ENCODE measurements around the gene RFX2.
A peak's percentile ranks its signal among the peaks of the same experiment; 100 is the strongest.
"Not testable (repeated sequence)": the region's sequence is repeated elsewhere in the genome, so short reads cannot be mapped to it uniquely, and the experiment has no call there.

The RFX2 gene

GRCh38 chr19:6110360-6110977 lies at the start of gene RFX2:
TSS of gene RFX2 (minus strand) at chr19:6110500. CDS start at chr19:6047496, 63,004 bp downstream.
- DNase-seq = peak; percentile 99

DNA sequence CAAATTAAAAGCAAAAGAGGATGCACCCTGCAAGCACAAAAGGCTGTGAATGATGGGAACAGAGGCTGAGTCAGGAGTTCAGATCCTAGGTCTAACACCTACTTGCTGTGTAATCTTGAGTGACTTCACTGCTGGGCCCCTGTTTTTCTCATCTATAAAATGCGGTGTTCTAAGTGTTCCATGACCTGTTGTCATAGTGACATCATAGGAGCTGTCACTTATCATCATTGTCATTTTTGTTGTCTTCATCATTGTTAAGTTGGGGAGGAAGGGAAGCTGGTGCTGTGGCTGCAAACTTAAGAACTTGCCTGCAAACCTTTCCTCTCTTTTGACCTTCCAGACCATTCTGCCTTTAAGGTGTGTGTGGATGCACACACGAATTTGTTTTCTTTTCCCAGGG lies 45.7 kb upstream of the RFX2 start:
- no peak for DNase-seq

- no peak for DNase-seq
Observed at GRCh38 chr19:6150289-6150688, 40.0 kb upstream of the RFX2 start.

DNA sequence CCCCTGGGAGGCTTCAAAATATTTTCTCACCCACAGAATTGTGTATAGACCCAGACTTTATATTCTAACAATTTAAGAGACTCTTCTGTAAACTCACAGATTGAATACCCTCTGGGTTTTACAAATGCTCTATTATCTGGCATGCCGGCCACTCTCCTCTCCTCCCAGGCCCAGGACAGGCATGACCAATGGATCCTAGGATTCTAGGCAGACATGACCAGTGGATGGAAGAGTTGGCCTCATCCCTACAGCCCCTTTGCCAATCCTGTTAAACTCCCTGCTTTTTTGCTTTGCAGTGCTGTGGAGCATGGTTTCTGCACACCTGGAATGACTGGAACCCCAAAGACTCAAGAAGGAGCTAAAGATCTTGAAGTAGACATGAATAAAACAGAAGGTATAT lies 30.9 kb upstream of the RFX2 start:
- DNase-seq = no peak

- no peak for DNase-seq
Observed at GRCh38 chr19:6138511-6138910, 28.2 kb upstream of the RFX2 start.

GRCh38 chr19:6138066-6138465 lies 27.8 kb upstream of the RFX2 start:
- DNase-seq = peak; percentile 25

DNA sequence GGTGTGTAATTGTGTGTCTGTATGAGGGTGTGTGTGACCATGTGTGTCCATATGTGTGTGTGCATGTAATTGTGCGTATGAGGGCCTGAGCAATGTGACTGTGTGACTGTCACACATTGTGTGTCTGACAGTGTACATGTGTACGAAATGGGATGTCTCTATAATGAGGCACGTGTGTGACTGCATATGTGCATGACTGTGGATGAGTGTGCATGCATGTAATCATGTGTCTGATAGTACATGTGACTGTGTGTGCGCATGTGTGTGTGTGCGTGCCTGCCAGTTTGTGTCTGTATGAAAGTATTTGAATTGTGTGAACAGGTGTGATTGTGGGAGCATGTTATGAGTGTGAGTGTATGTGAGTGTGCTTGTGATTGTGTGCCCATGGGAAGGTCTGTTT lies 22.9 kb upstream of the RFX2 start:
- no peak for DNase-seq

DNA sequence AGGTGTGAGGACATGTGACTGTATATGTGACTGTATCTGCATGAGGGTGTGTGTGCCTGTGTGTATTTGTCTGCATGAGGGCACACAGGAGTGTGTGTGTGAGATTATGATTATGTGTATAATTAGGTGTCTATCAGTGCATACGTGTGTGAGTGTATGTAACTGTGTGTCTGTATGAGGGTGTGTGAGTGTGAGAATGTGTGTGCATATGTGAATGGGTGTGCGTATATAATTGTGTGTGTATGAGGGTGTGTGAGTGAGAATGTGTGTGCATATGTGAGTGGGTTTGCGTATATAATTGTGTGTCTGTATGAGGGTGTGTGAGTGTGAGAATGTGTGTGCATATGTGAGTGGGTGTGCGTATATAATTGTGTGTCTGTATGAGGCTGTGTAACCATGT lies 22.2 kb upstream of the RFX2 start:
- no peak for DNase-seq

- peak; percentile 17 for DNase-seq
Observed at GRCh38 chr19:6127716-6128335, 17.5 kb upstream of the RFX2 start.

- peak; percentile 68 for DNase-seq
Observed at GRCh38 chr19:6126335-6126974, 16.2 kb upstream of the RFX2 start.

DNA sequence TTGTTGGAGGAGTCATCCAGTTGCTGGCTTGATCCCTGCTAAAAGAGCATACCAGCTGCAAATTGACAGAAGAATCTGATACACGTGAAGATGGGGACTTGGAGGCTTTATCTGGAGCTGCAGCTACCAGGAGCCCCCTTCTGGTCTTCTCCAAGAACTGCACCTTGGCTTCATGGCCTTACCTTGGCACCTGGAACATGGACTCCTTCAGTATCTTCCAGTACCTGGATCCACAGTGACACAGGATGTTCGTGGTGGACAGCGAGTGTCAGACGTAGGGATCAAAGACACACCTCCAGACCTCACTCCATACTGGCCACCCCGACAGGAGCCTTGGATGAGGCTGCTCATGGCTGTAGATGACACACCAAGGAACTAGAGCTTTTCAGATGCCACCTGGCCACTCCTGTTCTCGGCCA lies 15.3 kb upstream of the RFX2 start:
- peak; percentile 76 for DNase-seq

GRCh38 chr19:6119031-6119430 lies 8.7 kb upstream of the RFX2 start:
- DNase-seq = no peak

DNA sequence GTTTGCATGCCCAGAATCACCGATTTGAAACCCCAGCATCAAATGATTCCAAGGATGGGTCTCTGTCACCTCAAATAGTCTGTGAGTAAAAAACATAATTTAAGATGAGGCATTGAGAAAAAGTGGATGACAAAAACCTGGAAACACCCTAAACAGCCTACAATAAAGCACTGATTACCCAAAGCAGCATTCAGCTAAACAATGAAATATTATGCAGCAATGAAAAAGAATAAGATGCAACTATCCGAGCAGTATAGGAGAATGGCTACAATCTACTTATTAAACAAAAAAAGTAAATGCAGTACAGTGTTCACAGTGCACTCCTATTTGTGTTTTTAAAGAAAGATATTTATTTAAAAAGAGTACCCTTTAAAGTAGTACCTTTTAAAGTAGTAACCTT lies 7.7 kb upstream of the RFX2 start:
- DNase-seq = no peak

GRCh38 chr19:6117534-6117933 lies 7.2 kb upstream of the RFX2 start:
- DNase-seq = no peak

GRCh38 chr19:6116749-6117430 lies 6.6 kb upstream of the RFX2 start:
- DNase-seq = no peak

DNA sequence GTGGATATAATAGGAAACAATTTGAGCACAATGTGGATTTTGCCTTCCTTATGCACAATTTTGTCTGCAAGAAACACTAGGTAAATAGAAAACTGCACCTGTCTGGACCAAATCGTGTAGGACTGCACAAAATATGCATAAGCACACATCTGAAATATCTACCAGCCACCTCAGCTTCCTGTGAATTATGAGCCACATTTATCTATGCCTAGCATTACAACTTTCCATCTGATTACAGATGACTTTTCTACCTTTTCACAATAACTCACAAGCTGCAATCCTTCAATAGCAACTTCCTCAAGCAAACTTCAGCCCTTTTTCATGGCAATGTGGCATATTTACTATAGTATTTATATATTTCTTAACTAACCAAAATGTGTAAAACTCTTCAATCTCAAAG lies 5.7 kb upstream of the RFX2 start:
- no peak for DNase-seq

DNA sequence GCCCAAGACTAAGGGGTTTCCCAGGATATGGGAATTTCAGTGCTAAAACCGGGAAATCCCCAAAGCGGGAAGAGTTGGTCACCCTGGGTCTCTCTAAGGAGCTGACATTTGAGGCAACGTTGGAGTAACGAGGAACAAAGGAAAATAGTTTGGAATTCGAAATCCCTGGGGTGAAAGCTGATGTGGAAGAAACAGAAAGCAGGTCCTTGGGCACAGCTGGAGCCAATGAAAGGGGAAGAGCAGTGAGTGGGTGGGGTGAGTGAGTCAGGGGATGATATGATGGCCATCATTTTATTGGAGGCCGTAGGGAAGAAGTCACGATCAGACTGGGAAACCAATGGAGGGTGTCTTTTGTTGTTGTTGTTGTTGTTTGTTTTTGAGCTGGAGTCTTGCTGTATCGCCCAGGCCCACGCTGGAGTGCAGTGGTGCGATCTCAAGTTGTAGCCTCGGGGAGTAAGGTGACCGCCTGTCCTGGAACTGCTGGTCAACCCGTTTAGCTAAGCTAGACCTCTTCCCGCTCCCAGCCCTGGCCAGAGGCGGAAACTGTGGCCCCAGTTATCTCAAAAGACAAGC lies 3.4 kb upstream of the RFX2 start:
- no peak for DNase-seq

- no peak for DNase-seq
Observed at GRCh38 chr19:6109947-6110346, 353 bp downstream of the RFX2 start.

DNA sequence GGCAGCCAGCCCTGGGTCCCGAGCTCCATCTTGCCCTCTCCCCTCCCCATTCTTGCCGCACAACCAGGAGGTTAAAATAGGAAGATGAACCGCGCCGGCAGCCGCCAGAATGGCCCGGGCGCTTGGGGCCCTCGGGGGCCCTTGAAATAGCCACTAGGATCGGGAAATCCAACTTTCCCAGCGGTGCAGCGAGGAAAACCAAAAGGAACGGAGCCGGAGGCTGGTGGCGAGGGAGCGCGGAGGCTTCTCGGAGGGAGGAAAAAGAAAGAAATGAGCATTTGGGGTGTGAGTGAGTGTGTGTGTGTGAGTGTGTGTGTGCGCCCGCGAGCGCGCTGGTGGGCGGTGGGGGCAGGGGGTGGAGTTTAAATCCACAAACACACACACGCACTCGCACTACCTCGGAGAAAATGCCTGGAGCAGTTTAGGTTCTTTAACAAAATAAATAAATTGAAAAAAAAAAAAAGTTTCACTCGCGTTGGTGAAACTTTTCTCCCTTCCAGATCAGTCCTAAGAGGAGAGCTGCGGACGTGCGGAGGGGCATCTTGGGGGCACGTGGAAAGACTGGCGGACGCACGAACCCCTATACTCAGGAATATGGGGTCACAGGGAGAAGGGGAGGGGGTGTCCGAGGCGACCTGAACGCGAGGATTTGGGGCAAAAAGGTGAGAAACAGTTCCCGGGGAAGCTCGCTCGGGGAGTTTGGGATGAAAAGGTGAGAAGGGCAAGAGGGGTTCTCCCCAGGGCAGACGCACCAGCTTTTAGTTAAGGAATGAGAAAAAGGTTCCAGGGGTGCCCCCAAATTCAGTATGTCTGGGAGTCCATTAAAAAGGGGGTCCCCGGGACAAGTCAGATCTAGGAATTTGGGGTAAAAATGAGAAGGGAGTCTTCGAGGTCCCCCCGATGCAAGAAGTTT lies 1.3 kb downstream of the RFX2 start:
- DNase-seq = peak; percentile 67

DNA sequence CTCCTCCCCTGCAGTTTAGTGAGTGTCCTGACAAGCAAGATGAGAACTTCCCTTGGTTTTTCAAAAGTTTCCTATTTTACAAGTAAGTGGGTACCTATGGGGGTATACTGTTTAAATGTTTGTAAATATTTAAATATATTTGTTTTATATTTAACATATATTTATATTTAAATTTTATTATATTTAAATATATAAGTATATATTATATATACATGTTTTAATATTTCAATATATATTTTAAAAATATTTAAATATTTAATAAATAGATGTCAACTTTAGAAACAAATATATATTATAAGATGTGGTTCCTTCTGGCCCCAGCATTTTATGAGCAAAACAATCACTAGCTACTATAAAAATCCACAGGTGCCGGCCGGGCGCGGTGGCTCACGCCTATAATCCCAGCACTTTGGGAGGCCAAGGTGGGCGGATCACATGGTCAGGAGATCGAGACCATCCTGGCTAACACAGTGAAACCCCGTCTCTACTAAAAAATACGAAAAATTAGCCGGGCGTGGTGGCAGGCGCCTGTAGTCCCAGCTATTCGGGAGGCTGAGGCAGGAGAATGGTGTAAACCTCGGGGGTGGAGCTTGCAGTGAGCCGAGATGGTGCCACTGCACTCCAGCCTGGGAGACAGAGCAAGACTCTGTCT lies 3.5 kb downstream of the RFX2 start:
- DNase-seq = not testable (repeated sequence)

DNA sequence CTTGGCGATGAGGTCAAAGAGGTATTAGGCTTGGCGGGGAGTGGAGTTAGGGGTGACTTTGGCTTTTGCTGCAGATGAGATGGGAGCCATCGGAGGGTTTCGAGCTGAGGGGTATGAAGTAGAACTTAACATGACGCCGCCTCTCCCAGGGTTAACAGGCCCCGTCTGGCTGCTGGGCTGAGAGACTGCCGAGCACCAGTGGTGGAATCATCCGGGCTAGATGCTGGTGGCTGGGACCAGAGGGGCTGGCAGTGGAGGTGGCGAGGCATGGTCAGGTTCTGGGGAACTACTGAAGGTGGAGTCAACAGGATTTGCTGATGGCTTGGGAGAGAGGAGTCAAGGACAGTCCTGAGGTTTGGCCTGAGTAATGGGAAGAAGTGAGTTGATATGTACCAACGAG lies 4.9 kb downstream of the RFX2 start:
- DNase-seq = no peak

- no peak for DNase-seq
Observed at GRCh38 chr19:6103894-6104293, 6.4 kb downstream of the RFX2 start.
